ENCODE results near the gene ARL2. TPM values are rescaled to one million over a fixed set of nuclear protein-coding genes. Genes with fewer than 3 reads are reported as not detected.
"Not testable (repeated sequence)": the region's sequence is repeated elsewhere in the genome, so short reads cannot be mapped to it uniquely, and the experiment has no call there.

Gene ARL2
- polyA plus RNA-seq, 1 donor = 83.3 TPM

- no CpG with 5 or more reads among the region's 11 CpGs for WGBS (ENCODE audit: insufficient coverage, low lambda C conversion rate)
- Histone ChIP-seq H3K4me3 (ENCODE audit: low read length) (no peak overlapping the region), H3K27ac (ENCODE audit: low read length) (no peak overlapping the region), H3K27me3 (ENCODE audit: control insufficient read depth, insufficient read depth, low read length) (no peaks in the 10 kb centered on the region), H3K36me3 (ENCODE audit: control insufficient read depth, insufficient read depth, low read length) (peaks cover 41% of the 10 kb centered on the region), H3K9me3 (ENCODE audit: control insufficient read depth, low read depth, low read length) (no peaks in the 10 kb centered on the region), H3K4me1 (ENCODE audit: control insufficient read depth, insufficient read depth, low read length) (peaks cover 13% of the 10 kb centered on the region)
- no peak for DNase-seq
These were observed 7.5 kb downstream of the ARL2 start for GRCh38 chr11:65021509-65021908.

- not testable (repeated sequence) for H3K4me3 ChIP-seq (ENCODE audit: low read length); H3K27me3 ChIP-seq (ENCODE audit: control insufficient read depth, insufficient read depth, low read length); H3K9me3 ChIP-seq (ENCODE audit: control insufficient read depth, low read depth, low read length); DNase-seq
- Histone ChIP-seq H3K4me1 (ENCODE audit: control insufficient read depth, insufficient read depth, low read length) (peaks cover 19% of the 10 kb centered on the region), H3K27ac (ENCODE audit: low read length) (peak overlapping the region; percentile 40), H3K36me3 (ENCODE audit: control insufficient read depth, insufficient read depth, low read length) (peaks cover 26% of the 10 kb centered on the region)
- WGBS (ENCODE audit: insufficient coverage, low lambda C conversion rate) = no CpG with 5 or more reads among the region's 8 CpGs
These were observed 9.5 kb downstream of the ARL2 start for GRCh38 chr11:65023502-65023901.

- Histone ChIP-seq H3K27me3 (ENCODE audit: control insufficient read depth, insufficient read depth, low read length) (no peaks in the 10 kb centered on the region), H3K36me3 (ENCODE audit: control insufficient read depth, insufficient read depth, low read length) (peaks cover 11% of the 10 kb centered on the region), H3K4me3 (ENCODE audit: low read length) (peak overlapping the region; percentile 70), H3K9me3 (ENCODE audit: control insufficient read depth, low read depth, low read length) (no peaks in the 10 kb centered on the region), H3K27ac (ENCODE audit: low read length) (peak overlapping the region; percentile 96), H3K4me1 (ENCODE audit: control insufficient read depth, insufficient read depth, low read length) (peaks cover 19% of the 10 kb centered on the region)
- 50% methylated on average over 1 of the region's 10 CpGs for WGBS (ENCODE audit: insufficient coverage, low lambda C conversion rate)
- no peak for DNase-seq
These were observed 12.8 kb downstream of the ARL2 start for GRCh38 chr11:65026810-65027209.

- H3K27ac ChIP-seq (ENCODE audit: low read length) = peak within 1 kb of the TSS; percentile 96
- DNase-seq = peak; percentile 94 to 99
- peaks cover 13% of the 10 kb centered on the region for H3K36me3 ChIP-seq (ENCODE audit: control insufficient read depth, insufficient read depth, low read length)
- peaks cover 15% of the 10 kb centered on the region for H3K4me1 ChIP-seq (ENCODE audit: control insufficient read depth, insufficient read depth, low read length)
- 0% methylated on average over 1 of the region's 51 CpGs for WGBS (ENCODE audit: insufficient coverage, low lambda C conversion rate)
- H3K4me3 ChIP-seq (ENCODE audit: low read length) = peak within 1 kb of the TSS; percentile 70
- no peaks in the 10 kb centered on the region for H3K9me3 ChIP-seq (ENCODE audit: control insufficient read depth, low read depth, low read length)
- no peaks in the 10 kb centered on the region for H3K27me3 ChIP-seq (ENCODE audit: control insufficient read depth, insufficient read depth, low read length)
These were observed 13.5 kb downstream of the ARL2 start, which contains the start of gene SNX15 for GRCh38 chr11:65027213-65028067. Gene SNX15, plus strand, starts transcription at chr11:65027439. Its CDS starts 99 bp downstream, at chr11:65027538.

- no CpG with 5 or more reads among the region's 13 CpGs for WGBS (ENCODE audit: insufficient coverage, low lambda C conversion rate)
- Histone ChIP-seq H3K36me3 (ENCODE audit: control insufficient read depth, insufficient read depth, low read length) (peaks cover 46% of the 10 kb centered on the region), H3K4me3 (ENCODE audit: low read length) (no peak overlapping the region), H3K9me3 (ENCODE audit: control insufficient read depth, low read depth, low read length) (no peaks in the 10 kb centered on the region), H3K27ac (ENCODE audit: low read length) (no peak overlapping the region), H3K27me3 (ENCODE audit: control insufficient read depth, insufficient read depth, low read length) (no peaks in the 10 kb centered on the region), H3K4me1 (ENCODE audit: control insufficient read depth, insufficient read depth, low read length) (no peaks in the 10 kb centered on the region)
- no peak for DNase-seq
These were observed 18.3 kb downstream of the ARL2 start for GRCh38 chr11:65032216-65032615.

GRCh38 chr11:65034423-65034822 lies 20.5 kb downstream of the ARL2 start:
- Histone ChIP-seq H3K27me3 (ENCODE audit: control insufficient read depth, insufficient read depth, low read length) (no peaks in the 10 kb centered on the region), H3K4me1 (ENCODE audit: control insufficient read depth, insufficient read depth, low read length) (no peaks in the 10 kb centered on the region), H3K27ac (ENCODE audit: low read length) (no peak overlapping the region), H3K9me3 (ENCODE audit: control insufficient read depth, low read depth, low read length) (no peaks in the 10 kb centered on the region), H3K36me3 (ENCODE audit: control insufficient read depth, insufficient read depth, low read length) (peaks cover 63% of the 10 kb centered on the region), H3K4me3 (ENCODE audit: low read length) (no peak overlapping the region)
- DNase-seq = no peak
- no CpG with 5 or more reads among the region's 2 CpGs for WGBS (ENCODE audit: insufficient coverage, low lambda C conversion rate)

- no peaks in the 10 kb centered on the region for H3K4me1 ChIP-seq (ENCODE audit: control insufficient read depth, insufficient read depth, low read length)
- DNase-seq = no peak
- no peaks in the 10 kb centered on the region for H3K27me3 ChIP-seq (ENCODE audit: control insufficient read depth, insufficient read depth, low read length)
- H3K27ac ChIP-seq (ENCODE audit: low read length) = no peak overlapping the region
- no CpG with 5 or more reads among the region's 11 CpGs for WGBS (ENCODE audit: insufficient coverage, low lambda C conversion rate)
- H3K4me3 ChIP-seq (ENCODE audit: low read length) = no peak overlapping the region
- H3K36me3 ChIP-seq (ENCODE audit: control insufficient read depth, insufficient read depth, low read length) = peaks cover 67% of the 10 kb centered on the region
- H3K9me3 ChIP-seq (ENCODE audit: control insufficient read depth, low read depth, low read length) = no peaks in the 10 kb centered on the region
These were observed 21.6 kb downstream of the ARL2 start for GRCh38 chr11:65035579-65035978.

- H3K4me3 ChIP-seq (ENCODE audit: low read length) = no peak overlapping the region
- no peak overlapping the region for H3K27ac ChIP-seq (ENCODE audit: low read length)
- H3K27me3 ChIP-seq (ENCODE audit: control insufficient read depth, insufficient read depth, low read length) = no peaks in the 10 kb centered on the region
- 100% methylated on average over 2 of the region's 6 CpGs for WGBS (ENCODE audit: insufficient coverage, low lambda C conversion rate)
- H3K36me3 ChIP-seq (ENCODE audit: control insufficient read depth, insufficient read depth, low read length) = peaks cover 59% of the 10 kb centered on the region
- no peaks in the 10 kb centered on the region for H3K9me3 ChIP-seq (ENCODE audit: control insufficient read depth, low read depth, low read length)
- DNase-seq = no peak
- peaks cover 3% of the 10 kb centered on the region for H3K4me1 ChIP-seq (ENCODE audit: control insufficient read depth, insufficient read depth, low read length)
These were observed 23.0 kb downstream of the ARL2 start for GRCh38 chr11:65036931-65037330.

GRCh38 chr11:65040520-65040846 lies 26.5 kb downstream of the ARL2 start:
- Histone ChIP-seq H3K27ac (ENCODE audit: low read length) (peak overlapping the region; percentile 95), H3K36me3 (ENCODE audit: control insufficient read depth, insufficient read depth, low read length) (peaks cover 52% of the 10 kb centered on the region), H3K27me3 (ENCODE audit: control insufficient read depth, insufficient read depth, low read length) (no peaks in the 10 kb centered on the region), H3K4me1 (ENCODE audit: control insufficient read depth, insufficient read depth, low read length) (peaks cover 13% of the 10 kb centered on the region), H3K9me3 (ENCODE audit: control insufficient read depth, low read depth, low read length) (no peaks in the 10 kb centered on the region), H3K4me3 (ENCODE audit: low read length) (peak overlapping the region; percentile 73)
- no peak for DNase-seq
- WGBS (ENCODE audit: insufficient coverage, low lambda C conversion rate) = no CpG with 5 or more reads among the region's 7 CpGs

- H3K27ac ChIP-seq (ENCODE audit: low read length) = peak within 1 kb of the TSS; percentile 95
- H3K4me3 ChIP-seq (ENCODE audit: low read length) = peak within 1 kb of the TSS; percentile 73
- no peaks in the 10 kb centered on the region for H3K27me3 ChIP-seq (ENCODE audit: control insufficient read depth, insufficient read depth, low read length)
- H3K36me3 ChIP-seq (ENCODE audit: control insufficient read depth, insufficient read depth, low read length) = peaks cover 51% of the 10 kb centered on the region
- no peaks in the 10 kb centered on the region for H3K9me3 ChIP-seq (ENCODE audit: control insufficient read depth, low read depth, low read length)
- DNase-seq = peak; percentile 90 to 96
- WGBS (ENCODE audit: insufficient coverage, low lambda C conversion rate) = no CpG with 5 or more reads among the region's 91 CpGs
- H3K4me1 ChIP-seq (ENCODE audit: control insufficient read depth, insufficient read depth, low read length) = peaks cover 13% of the 10 kb centered on the region
These were observed 27.1 kb downstream of the ARL2 start, which contains the start of gene SAC3D1 for GRCh38 chr11:65040847-65041622. Gene SAC3D1, plus strand, starts transcription at chr11:65041210. Its CDS starts 83 bp downstream, at chr11:65041293.
